HepG2 (cell line): ENCODE data around the gene AMBRA1. TPM values are rescaled to one million over a fixed set of nuclear protein-coding genes. Genes with fewer than 3 reads are reported as not detected.

ENCODE experiments used
- ATF3 ChIP-seq: sonication (generic); formaldehyde crosslinking; IDR thresholded peaks from 2 replicates; pipeline ENCODE4 v1.4.0; 2020; ENCODE audit warnings: missing genetic modification reagents
- FOXP1 ChIP-seq, 2 experiments: fragments of 450-650 bp in 1 of 2; IDR thresholded peaks; 2 replicates each; pipeline ENCODE4 v1.6.1; 2017 to 2018; ENCODE audit warnings: antibody characterized with exemption in 1 of 2
- HOXA3 ChIP-seq: sonication (generic); formaldehyde crosslinking; IDR thresholded peaks from 2 replicates; pipeline ENCODE4 v1.5.0; 2020; ENCODE audit warnings: missing genetic modification reagents
- ISL2 ChIP-seq: sonication (generic); formaldehyde crosslinking; IDR thresholded peaks from 2 replicates; pipeline ENCODE4 v1.5.0; 2020; ENCODE audit warnings: missing genetic modification reagents
- KMT2A ChIP-seq: sonication (generic); formaldehyde crosslinking; IDR thresholded peaks from 2 replicates; pipeline ENCODE4 v1.4.0; 2020; ENCODE audit warnings: missing genetic modification reagents
- MED13 ChIP-seq: sonication (generic); formaldehyde crosslinking; IDR thresholded peaks from 2 replicates; pipeline ENCODE4 v1.5.0; 2020; ENCODE audit warnings: missing genetic modification reagents
- RBM39 ChIP-seq: fragments of 200-400 bp; formaldehyde crosslinking; IDR thresholded peaks from one replicate; pipeline ENCODE4 v1.6.1; 2018; ENCODE audit warnings: antibody characterized with exemption, mild to moderate bottlenecking, low read depth, low read length; ENCODE audit not compliant: poor library complexity, severe bottlenecking
- SAP130 ChIP-seq: IDR thresholded peaks from 2 replicates; pipeline ENCODE4 v1.6.1; 2016; ENCODE audit warnings: low read depth
- SMAD3 ChIP-seq: sonication (generic); formaldehyde crosslinking; IDR thresholded peaks from 2 replicates; pipeline ENCODE4 v1.4.0; 2020; ENCODE audit warnings: missing genetic modification reagents
- TFAP4 ChIP-seq: sonication (generic); IDR thresholded peaks from 2 replicates; pipeline ENCODE4 v1.6.1; 2016; ENCODE audit warnings: low read depth, borderline replicate concordance
- TFDP1 ChIP-seq: IDR thresholded peaks from 2 replicates; pipeline ENCODE4 v1.6.1; 2016; ENCODE audit warnings: missing compliant biosample characterization, missing genetic modification reagents, borderline replicate concordance
- ZNF234 ChIP-seq: sonication (generic); formaldehyde crosslinking; conservative IDR thresholded peaks from 2 replicates; pipeline ENCODE4 v1.5.1; 2020; ENCODE audit warnings: mild to moderate bottlenecking, missing genetic modification reagents
- ZNF253 ChIP-seq: sonication (generic); formaldehyde crosslinking; IDR thresholded peaks from 2 replicates; pipeline ENCODE4 v1.8.0; 2022; ENCODE audit warnings: mild to moderate bottlenecking, missing genetic modification reagents, borderline replicate concordance
- ZNF382 ChIP-seq: sonication (generic); formaldehyde crosslinking; IDR thresholded peaks from 2 replicates; pipeline ENCODE4 v1.5.0; 2020; ENCODE audit warnings: missing genetic modification reagents, mild to moderate bottlenecking, borderline replicate concordance
- ZNF407 ChIP-seq: sonication (generic); formaldehyde crosslinking; IDR thresholded peaks from one replicate; pipeline ENCODE4 v1.5.1; 2020; ENCODE audit warnings: mild to moderate bottlenecking, missing genetic modification reagents; ENCODE audit errors: not compliant biosample characterization
- polyA plus RNA-seq, 8 experiments: library from polyadenylated mRNA; depleted of rRNA in 3 of 8; stranded (reverse) in 7 of 8; unstranded in 1 of 8; fragments of >200 nt; fragmentation: Illumina TruSeq in 4 of 8; extraction: Trizol in 4 of 8; gene quantifications; 2 replicates each; pipeline versions ENCODE4 v1.2.1 to v1.2.3, GENCODE V29; 2011 to 2016; ENCODE audit warnings: low read depth in 4 of 8, missing spikeins in 1 of 8, mixed read lengths in 1 of 8; ENCODE audit not compliant: insufficient read depth in 1 of 8
- total RNA-seq, 5 experiments: library from RNA; depleted of rRNA; stranded (reverse); fragments of >200 nt; fragmentation: Illumina TruSeq; extraction: Trizol; gene quantifications; 2 replicates each; pipeline ENCODE4 v1.2.3, GENCODE V29; 2016; ENCODE audit warnings: low read depth in 1 of 5
- TF ChIP-seq, protein P1 (sequence below): sonication (generic); formaldehyde crosslinking; IDR thresholded peaks from 2 replicates; pipeline ENCODE4 v1.4.0; 2020; ENCODE audit warnings: mild to moderate bottlenecking, missing genetic modification reagents, borderline replicate concordance

AMBRA1 gene
- total and polyA plus RNA-seq, 2 of the 13 experiments (the other 11 are each of a cell fraction or from before 2014, with no cell fraction given), result 15.7 to 26.0 TPM

DNA sequence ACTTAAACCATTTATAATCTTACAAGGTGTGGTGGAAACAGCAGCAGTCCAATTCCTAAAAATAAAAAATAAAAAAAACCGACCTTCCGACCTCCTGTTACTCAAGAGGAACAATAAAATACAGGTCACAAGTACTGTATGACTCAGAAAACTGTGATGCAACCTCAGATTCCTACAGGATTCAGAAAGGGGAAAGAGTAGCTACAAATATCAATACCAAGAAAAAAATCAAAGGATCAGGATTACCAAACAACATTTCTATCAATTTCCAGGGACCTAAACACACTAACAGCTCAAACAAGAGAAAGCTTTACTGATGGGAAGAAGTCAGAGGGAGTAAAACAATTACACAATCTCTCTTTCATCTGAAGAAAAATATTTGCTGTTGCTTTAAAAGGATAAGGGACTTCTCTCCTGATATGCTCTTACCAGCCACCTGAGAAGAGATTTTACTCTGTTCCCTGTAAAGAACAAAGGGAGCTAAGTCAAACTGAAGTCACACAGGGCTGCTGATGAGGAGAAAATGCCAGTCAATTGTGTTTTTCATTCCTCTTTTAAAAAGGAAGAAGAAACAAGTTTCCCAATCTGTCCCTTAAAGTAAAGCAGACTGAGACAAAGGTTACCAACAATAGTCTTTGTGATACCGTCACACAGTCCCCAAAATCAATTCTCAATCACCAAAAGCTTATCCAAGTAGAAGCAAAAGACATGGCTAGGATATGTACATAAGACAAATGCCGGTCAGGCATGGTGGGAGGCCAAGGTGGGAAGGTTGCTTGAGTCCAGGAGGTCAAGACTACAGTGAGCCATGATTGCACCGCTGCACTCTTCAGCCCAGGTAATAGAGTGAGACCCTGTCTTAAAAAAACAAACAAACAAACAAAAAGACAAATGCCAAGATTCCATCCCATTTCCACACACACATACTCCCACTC lies 39.3 kb downstream of the AMBRA1 start (continued):
- TF ChIP-seq ZNF407 (CRISPR knock-in tag), result no peak
- no peak for TF ChIP-seq ZNF234 (CRISPR knock-in tag)
- TF ChIP-seq, protein P1, sequence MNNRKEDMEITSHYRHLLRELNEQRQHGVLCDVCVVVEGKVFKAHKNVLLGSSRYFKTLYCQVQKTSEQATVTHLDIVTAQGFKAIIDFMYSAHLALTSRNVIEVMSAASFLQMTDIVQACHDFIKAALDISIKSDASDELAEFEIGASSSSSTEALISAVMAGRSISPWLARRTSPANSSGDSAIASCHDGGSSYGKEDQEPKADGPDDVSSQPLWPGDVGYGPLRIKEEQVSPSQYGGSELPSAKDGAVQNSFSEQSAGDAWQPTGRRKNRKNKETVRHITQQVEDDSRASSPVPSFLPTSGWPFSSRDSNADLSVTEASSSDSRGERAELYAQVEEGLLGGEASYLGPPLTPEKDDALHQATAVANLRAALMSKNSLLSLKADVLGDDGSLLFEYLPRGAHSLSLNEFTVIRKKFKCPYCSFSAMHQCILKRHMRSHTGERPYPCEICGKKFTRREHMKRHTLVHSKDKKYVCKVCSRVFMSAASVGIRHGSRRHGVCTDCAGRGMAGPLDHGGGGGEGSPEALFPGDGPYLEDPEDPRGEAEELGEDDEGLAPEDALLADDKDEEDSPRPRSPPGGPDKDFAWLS (CRISPR knock-in tag), result no peak
- peak; percentile 100 for TF ChIP-seq ISL2 (CRISPR knock-in tag)
- no peak for TF ChIP-seq ZNF253 (CRISPR knock-in tag)
- TF ChIP-seq HOXA3, result peak; percentile 15; the same call in 1 of the 2 replicates
- no peak for TF ChIP-seq ZNF382 (CRISPR knock-in tag)
- peak; percentile 76 for TF ChIP-seq SAP130 (CRISPR knock-in tag)
- TF ChIP-seq FOXP1 (IDR thresholded peaks at IDR 0.05), result peak; percentile 95
- peak; percentile 97 for TF ChIP-seq FOXP1 (CRISPR knock-in tag; IDR thresholded peaks at IDR 0.05)
- no peak for TF ChIP-seq TFDP1 (CRISPR knock-in tag)
- TF ChIP-seq KMT2A, result no peak
- peak; percentile 97 for TF ChIP-seq ATF3 (CRISPR knock-in tag)
- TF ChIP-seq RBM39, result no peak
- 0 out of 2 replicates have a peak, but pooled peaks have one; percentile 51 for TF ChIP-seq TFAP4
- peak; percentile 38 for TF ChIP-seq SMAD3 (CRISPR knock-in tag)
- no peak; the same call in 1 of the 2 replicates for TF ChIP-seq MED13 (CRISPR knock-in tag)
